T-helper 1 cell treated with Interleukin-12 subunit alpha and Interleukin-12 subunit beta and Interleukin-4 antibody, amounts not matched to agents 30 μg/mL and 1 μg/mL, for 36 hours (primary cell): ENCODE results near the gene XPR1.

Experiments
- H3K27ac Mint-ChIP-seq: one replicate; pipeline ENCODE4 v1.8.0; 2021; ENCODE audit warnings: mild to moderate bottlenecking, mixed read lengths
- H3K27me3 Mint-ChIP-seq: one replicate; pipeline ENCODE4 v1.8.0; 2021; ENCODE audit warnings: low read depth, mixed read lengths
- H3K36me3 Mint-ChIP-seq: one replicate; pipeline ENCODE4 v1.8.0; 2021; ENCODE audit warnings: low read depth, mixed read lengths
- H3K4me1 Mint-ChIP-seq: one replicate; pipeline ENCODE4 v1.8.0; 2021; ENCODE audit warnings: low read depth, mixed read lengths
- H3K4me3 Mint-ChIP-seq: one replicate; pipeline ENCODE4 v1.8.0; 2021; ENCODE audit warnings: mild to moderate bottlenecking, moderate library complexity, mixed read lengths
- H3K9me3 Mint-ChIP-seq: one replicate; pipeline ENCODE4 v1.8.0; 2021; ENCODE audit warnings: mixed read lengths

XPR1 gene

GRCh38 chr1:180631766-180632325, at the start of gene XPR1:
Gene XPR1, plus strand, starts transcription at chr1:180632022. Its CDS starts 180 bp downstream, at chr1:180632202.
- Mint-ChIP-seq H3K27me3 (peaks cover 6% of the 10 kb centered on the region), H3K27ac (peak within 1 kb of the TSS; percentile 86), H3K4me1 (peaks cover 5% of the 10 kb centered on the region), H3K4me3 (peak within 1 kb of the TSS; percentile 85), H3K36me3 (no peaks in the 10 kb centered on the region), H3K9me3 (no peaks in the 10 kb centered on the region)

- no peaks in the 10 kb centered on the region for H3K36me3 Mint-ChIP-seq
- no peaks in the 10 kb centered on the region for H3K27me3 Mint-ChIP-seq
- peaks cover 26% of the 10 kb centered on the region for H3K4me1 Mint-ChIP-seq
- H3K4me3 Mint-ChIP-seq: peak overlapping the region; percentile 72
- H3K9me3 Mint-ChIP-seq: peaks cover 18% of the 10 kb centered on the region
- H3K27ac Mint-ChIP-seq: peak overlapping the region; percentile 95
These were observed 47.0 kb upstream of the XPR1 start for GRCh38 chr1:180584869-180585268.

- Mint-ChIP-seq H3K4me1 (peaks cover 24% of the 10 kb centered on the region), H3K27me3 (no peaks in the 10 kb centered on the region), H3K4me3 (peak overlapping the region; percentile 72), H3K27ac (peak overlapping the region; percentile 95), H3K36me3 (no peaks in the 10 kb centered on the region), H3K9me3 (peaks cover 18% of the 10 kb centered on the region)
These were observed 45.8 kb upstream of the XPR1 start for GRCh38 chr1:180585994-180586359.

- Mint-ChIP-seq H3K4me3 (peak overlapping the region; percentile 64), H3K36me3 (no peaks in the 10 kb centered on the region), H3K27me3 (no peaks in the 10 kb centered on the region), H3K9me3 (peaks cover 18% of the 10 kb centered on the region), H3K4me1 (peaks cover 24% of the 10 kb centered on the region), H3K27ac (peak overlapping the region; percentile 87)
These were observed 45.1 kb upstream of the XPR1 start for GRCh38 chr1:180586671-180587155.

GRCh38 chr1:180588121-180588520, 43.7 kb upstream of the XPR1 start:
- Mint-ChIP-seq H3K27ac (no peak overlapping the region), H3K4me3 (no peak overlapping the region), H3K36me3 (no peaks in the 10 kb centered on the region), H3K4me1 (peaks cover 24% of the 10 kb centered on the region), H3K9me3 (peaks cover 18% of the 10 kb centered on the region), H3K27me3 (no peaks in the 10 kb centered on the region)

- Mint-ChIP-seq H3K4me1 (peaks cover 9% of the 10 kb centered on the region), H3K27ac (no peak overlapping the region), H3K9me3 (peaks cover 18% of the 10 kb centered on the region), H3K27me3 (peaks cover 4% of the 10 kb centered on the region), H3K36me3 (no peaks in the 10 kb centered on the region), H3K4me3 (no peak overlapping the region)
These were observed 40.9 kb upstream of the XPR1 start for GRCh38 chr1:180590889-180591288.

- Mint-ChIP-seq H3K9me3 (peaks cover 3% of the 10 kb centered on the region), H3K27me3 (peaks cover 9% of the 10 kb centered on the region), H3K4me3 (no peak overlapping the region), H3K27ac (no peak overlapping the region), H3K36me3 (no peaks in the 10 kb centered on the region), H3K4me1 (no peaks in the 10 kb centered on the region)
These were observed 38.4 kb upstream of the XPR1 start for GRCh38 chr1:180593382-180593781.

GRCh38 chr1:180594723-180595122, 37.1 kb upstream of the XPR1 start:
- H3K27ac Mint-ChIP-seq: no peak overlapping the region
- H3K4me3 Mint-ChIP-seq: no peak overlapping the region
- no peaks in the 10 kb centered on the region for H3K4me1 Mint-ChIP-seq

GRCh38 chr1:180595966-180596365, 35.9 kb upstream of the XPR1 start:
- Mint-ChIP-seq H3K27me3 (peaks cover 16% of the 10 kb centered on the region), H3K4me3 (no peak overlapping the region), H3K4me1 (no peaks in the 10 kb centered on the region), H3K9me3 (no peaks in the 10 kb centered on the region), H3K36me3 (no peaks in the 10 kb centered on the region), H3K27ac (no peak overlapping the region)

More at GRCh38 chr1:180594723-180595122, 37.1 kb upstream of the XPR1 start:
- H3K27me3 Mint-ChIP-seq: peaks cover 16% of the 10 kb centered on the region
- H3K36me3 Mint-ChIP-seq: no peaks in the 10 kb centered on the region
- H3K9me3 Mint-ChIP-seq: no peaks in the 10 kb centered on the region

GRCh38 chr1:180597520-180597919, 34.3 kb upstream of the XPR1 start:
- H3K36me3 Mint-ChIP-seq: no peaks in the 10 kb centered on the region
- H3K27ac Mint-ChIP-seq: no peak overlapping the region
- no peaks in the 10 kb centered on the region for H3K9me3 Mint-ChIP-seq
- peaks cover 21% of the 10 kb centered on the region for H3K27me3 Mint-ChIP-seq
- H3K4me3 Mint-ChIP-seq: no peak overlapping the region
- no peaks in the 10 kb centered on the region for H3K4me1 Mint-ChIP-seq

GRCh38 chr1:180598333-180598974, 33.4 kb upstream of the XPR1 start:
- H3K9me3 Mint-ChIP-seq: no peaks in the 10 kb centered on the region
- H3K4me1 Mint-ChIP-seq: no peaks in the 10 kb centered on the region
- no peaks in the 10 kb centered on the region for H3K36me3 Mint-ChIP-seq
- H3K27me3 Mint-ChIP-seq: peaks cover 21% of the 10 kb centered on the region
- H3K4me3 Mint-ChIP-seq: no peak overlapping the region
- H3K27ac Mint-ChIP-seq: no peak overlapping the region

- Mint-ChIP-seq H3K4me3 (no peak overlapping the region), H3K27ac (no peak overlapping the region), H3K36me3 (no peaks in the 10 kb centered on the region)
These were observed 31.5 kb upstream of the XPR1 start for GRCh38 chr1:180600343-180600742.

GRCh38 chr1:180601512-180601911, 30.3 kb upstream of the XPR1 start:
- no peaks in the 10 kb centered on the region for H3K4me1 Mint-ChIP-seq

More at GRCh38 chr1:180600343-180600742, 31.5 kb upstream of the XPR1 start:
- no peaks in the 10 kb centered on the region for H3K9me3 Mint-ChIP-seq
- no peaks in the 10 kb centered on the region for H3K4me1 Mint-ChIP-seq
- peaks cover 19% of the 10 kb centered on the region for H3K27me3 Mint-ChIP-seq

GRCh38 chr1:180603223-180603849, 28.5 kb upstream of the XPR1 start:
- H3K9me3 Mint-ChIP-seq: no peaks in the 10 kb centered on the region
- peaks cover 27% of the 10 kb centered on the region for H3K27me3 Mint-ChIP-seq
- H3K27ac Mint-ChIP-seq: no peak overlapping the region
- no peaks in the 10 kb centered on the region for H3K36me3 Mint-ChIP-seq
- H3K4me1 Mint-ChIP-seq: no peaks in the 10 kb centered on the region
- no peak overlapping the region for H3K4me3 Mint-ChIP-seq

More at GRCh38 chr1:180601512-180601911, 30.3 kb upstream of the XPR1 start:
- Mint-ChIP-seq H3K36me3 (no peaks in the 10 kb centered on the region), H3K4me3 (no peak overlapping the region), H3K9me3 (no peaks in the 10 kb centered on the region), H3K27ac (no peak overlapping the region), H3K27me3 (peaks cover 22% of the 10 kb centered on the region)

- Mint-ChIP-seq H3K4me1 (no peaks in the 10 kb centered on the region), H3K27ac (no peak overlapping the region), H3K4me3 (no peak overlapping the region), H3K9me3 (no peaks in the 10 kb centered on the region), H3K36me3 (no peaks in the 10 kb centered on the region), H3K27me3 (peaks cover 22% of the 10 kb centered on the region)
These were observed 28.0 kb upstream of the XPR1 start for GRCh38 chr1:180603850-180604226.
